Caco-2 (cell line): Measurements from ENCODE around the gene ZDHHC22. TPM values are rescaled to one million over a fixed set of nuclear protein-coding genes. Genes with fewer than 3 reads are reported as not detected.

ENCODE experiments used
- BruUV-seq: library from RNA; stranded (reverse); fragments of 400-500 nt; replicated peaks from 2 replicates; lab custom pipeline; 2021; lab: Mats Ljungman, UMichigan
- CTCF ChIA-PET: fragments of 300-600 bp; sonication (Branson Sonifier 250); formaldehyde crosslinking; loops from one replicate; lab custom pipeline; 2022; ENCODE audit warnings: antibody characterized with exemption; lab: Charles Lee
- POLR2A ChIA-PET: fragments of 300-600 bp; sonication (Branson Sonifier 250); formaldehyde crosslinking; loops from one replicate; lab custom pipeline; 2022; ENCODE audit warnings: antibody characterized with exemption; lab: Charles Lee
- DNase-seq, 2 experiments: peaks; one replicate each; pipeline versions ENCODE4 v3.0.0 to v3.0.0-alpha.2; 2020 to 2022
- H3K27me3 ChIP-seq: replicated peaks from 2 replicates; pipeline ENCODE4 v1.6.0; 2011; ENCODE audit warnings: low read length; ENCODE audit not compliant: control insufficient read depth, insufficient read depth
- H3K36me3 ChIP-seq: 2 replicates; pipeline ENCODE4 v1.5.1; 2011; ENCODE audit warnings: low read length; ENCODE audit not compliant: control insufficient read depth, insufficient read depth
- H3K4me1 ChIP-seq: fragments of 250-450 bp; sonication (Bioruptor Pico); 2 replicates; pipeline ENCODE4 v1.5.1; 2020; ENCODE audit warnings: mild to moderate bottlenecking
- H3K4me3 ChIP-seq: 2 replicates; pipeline ENCODE4 v1.5.1; 2011; ENCODE audit warnings: low read depth, mild to moderate bottlenecking, control low read depth, low read length
- H3K9me3 ChIP-seq: fragments of 250-450 bp; sonication (Bioruptor Pico); 2 replicates; pipeline ENCODE4 v1.5.1; 2020; ENCODE audit warnings: mild to moderate bottlenecking, moderate library complexity
- H3K27ac Mint-ChIP-seq: one replicate; pipeline ENCODE4 v1.8.0; 2022; ENCODE audit warnings: mixed read lengths; ENCODE audit not compliant: unreplicated experiment
- H3K27me3 Mint-ChIP-seq: one replicate; pipeline ENCODE4 v1.8.0; 2022; ENCODE audit warnings: mixed read lengths; ENCODE audit not compliant: insufficient read depth, unreplicated experiment
- H3K36me3 Mint-ChIP-seq: one replicate; pipeline ENCODE4 v1.8.0; 2022; ENCODE audit warnings: mild to moderate bottlenecking, mixed read lengths; ENCODE audit not compliant: insufficient read depth, unreplicated experiment
- H3K4me1 Mint-ChIP-seq: one replicate; pipeline ENCODE4 v1.8.0; 2022; ENCODE audit warnings: low read depth, mixed read lengths; ENCODE audit not compliant: unreplicated experiment
- H3K4me3 Mint-ChIP-seq: one replicate; pipeline ENCODE4 v1.8.0; 2022; ENCODE audit warnings: mild to moderate bottlenecking, moderate library complexity, mixed read lengths; ENCODE audit not compliant: unreplicated experiment
- H3K9me3 Mint-ChIP-seq: one replicate; pipeline ENCODE4 v1.8.0; 2022; ENCODE audit warnings: mixed read lengths; ENCODE audit not compliant: unreplicated experiment
- intact Hi-C: fragments of 100-400 bp; cut with micrococcal nuclease; formaldehyde crosslinking; loops from one replicate; pipeline ENCODE4 v1.10.0; 2022; ENCODE audit not compliant: unreplicated experiment
- total RNA-seq: library from RNA; stranded (reverse); gene quantifications from 2 replicates; pipeline ENCODE4 v1.2.3, GENCODE V29; 2022
- TF ChIP-seq, protein P1 (sequence below), 2 experiments: fragments of 200-600 bp in 1 of 2; IDR thresholded peaks; 1 replicate in 1 of 2; 2 replicates in 1 of 2; pipeline versions ENCODE4 v1.5.1 to v1.8.0; 2011 to 2022; ENCODE audit warnings: antibody characterized with exemption in 1 of 2, control low read depth in 1 of 2, inconsistent platforms in 1 of 2, low read depth in 1 of 2, low read length in 1 of 2, mild to moderate bottlenecking in 1 of 2, moderate library complexity in 1 of 2; ENCODE audit not compliant: insufficient read depth in 1 of 2, severe bottlenecking in 1 of 2, unreplicated experiment in 1 of 2

ZDHHC22 gene
- total RNA-seq, 1 experiment from 2014 or later: not detected

GRCh38 chr14:77110286-77110685, 31.3 kb downstream of the ZDHHC22 start:
- TF ChIP-seq, protein P1, sequence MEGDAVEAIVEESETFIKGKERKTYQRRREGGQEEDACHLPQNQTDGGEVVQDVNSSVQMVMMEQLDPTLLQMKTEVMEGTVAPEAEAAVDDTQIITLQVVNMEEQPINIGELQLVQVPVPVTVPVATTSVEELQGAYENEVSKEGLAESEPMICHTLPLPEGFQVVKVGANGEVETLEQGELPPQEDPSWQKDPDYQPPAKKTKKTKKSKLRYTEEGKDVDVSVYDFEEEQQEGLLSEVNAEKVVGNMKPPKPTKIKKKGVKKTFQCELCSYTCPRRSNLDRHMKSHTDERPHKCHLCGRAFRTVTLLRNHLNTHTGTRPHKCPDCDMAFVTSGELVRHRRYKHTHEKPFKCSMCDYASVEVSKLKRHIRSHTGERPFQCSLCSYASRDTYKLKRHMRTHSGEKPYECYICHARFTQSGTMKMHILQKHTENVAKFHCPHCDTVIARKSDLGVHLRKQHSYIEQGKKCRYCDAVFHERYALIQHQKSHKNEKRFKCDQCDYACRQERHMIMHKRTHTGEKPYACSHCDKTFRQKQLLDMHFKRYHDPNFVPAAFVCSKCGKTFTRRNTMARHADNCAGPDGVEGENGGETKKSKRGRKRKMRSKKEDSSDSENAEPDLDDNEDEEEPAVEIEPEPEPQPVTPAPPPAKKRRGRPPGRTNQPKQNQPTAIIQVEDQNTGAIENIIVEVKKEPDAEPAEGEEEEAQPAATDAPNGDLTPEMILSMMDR (IDR thresholded peaks at IDR 0.05; ENCODE audit: insufficient read depth in 1 of 2, low read depth in 1 of 2, low read length in 1 of 2, severe bottlenecking in 1 of 2, unreplicated experiment in 1 of 2): no peak
- Mint-ChIP-seq H3K27ac (no peak overlapping the region), H3K4me3 (no peak overlapping the region), H3K36me3 (peaks cover 21% of the 10 kb centered on the region), H3K27me3 (no peaks in the 10 kb centered on the region), H3K4me1 (peaks cover 8% of the 10 kb centered on the region), H3K9me3 (no peaks in the 10 kb centered on the region)
- no peaks in the 10 kb centered on the region for H3K9me3 ChIP-seq
- peaks cover 1% of the 10 kb centered on the region; the same call in 1 of the 2 replicates for H3K36me3 ChIP-seq
- H3K4me3 ChIP-seq: no peak overlapping the region
- no peaks in the 10 kb centered on the region for H3K4me1 ChIP-seq
- ChIA-PET POLR2A (no interaction called here), CTCF (no interaction called here)
- intact Hi-C loops: no loop called here
- BruUV-seq: no TSS peak
- no peak for DNase-seq
- H3K27me3 ChIP-seq: no peaks in the 10 kb centered on the region

GRCh38 chr14:77109656-77110055, 31.9 kb downstream of the ZDHHC22 start:
- peaks cover 21% of the 10 kb centered on the region for H3K36me3 Mint-ChIP-seq
- no peaks in the 10 kb centered on the region for H3K9me3 Mint-ChIP-seq
- Histone ChIP-seq H3K36me3 (peaks cover 1% of the 10 kb centered on the region; the same call in 1 of the 2 replicates), H3K4me3 (no peak overlapping the region), H3K4me1 (no peaks in the 10 kb centered on the region), H3K27me3 (no peaks in the 10 kb centered on the region), H3K9me3 (no peaks in the 10 kb centered on the region)
- CTCF ChIA-PET: interaction anchor here (1.4 kb wide), 1 partner anchor 14 kb away, joined by 3 read pairs; no protein-coding TSS in a partner anchor
- TF ChIP-seq, protein P1 (IDR thresholded peaks at IDR 0.05; ENCODE audit: insufficient read depth in 1 of 2, low read depth in 1 of 2, low read length in 1 of 2, severe bottlenecking in 1 of 2, unreplicated experiment in 1 of 2): no peak
- intact Hi-C loops: no loop called here
- DNase-seq: no peak
- POLR2A ChIA-PET: no interaction called here
- peaks cover 8% of the 10 kb centered on the region for H3K4me1 Mint-ChIP-seq
- no TSS peak for BruUV-seq
- H3K27me3 Mint-ChIP-seq: no peaks in the 10 kb centered on the region
- H3K4me3 Mint-ChIP-seq: no peak overlapping the region
- H3K27ac Mint-ChIP-seq: no peak overlapping the region

- DNase-seq: no peak
- Histone ChIP-seq H3K27me3 (no peaks in the 10 kb centered on the region), H3K9me3 (no peaks in the 10 kb centered on the region), H3K36me3 (peaks cover 1% of the 10 kb centered on the region; the same call in 1 of the 2 replicates), H3K4me1 (no peaks in the 10 kb centered on the region), H3K4me3 (no peak overlapping the region)
- TF ChIP-seq, protein P1 (IDR thresholded peaks at IDR 0.05; ENCODE audit: insufficient read depth in 1 of 2, low read depth in 1 of 2, low read length in 1 of 2, severe bottlenecking in 1 of 2, unreplicated experiment in 1 of 2): no peak
- intact Hi-C loops: no loop called here
- Mint-ChIP-seq H3K36me3 (peaks cover 15% of the 10 kb centered on the region), H3K4me1 (peaks cover 8% of the 10 kb centered on the region), H3K27ac (no peak overlapping the region), H3K4me3 (no peak overlapping the region), H3K9me3 (no peaks in the 10 kb centered on the region), H3K27me3 (no peaks in the 10 kb centered on the region)
- POLR2A ChIA-PET: no interaction called here
- CTCF ChIA-PET: interaction anchor here (1.4 kb wide), 1 partner anchor 15 kb away, joined by 3 read pairs; no protein-coding TSS in a partner anchor
- BruUV-seq: no TSS peak
These were observed 32.8 kb downstream of the ZDHHC22 start for GRCh38 chr14:77108753-77109152.
